MM.1S (cell line): ENCODE data around the gene COMTD1.

Experiments used
- DNase-seq: peaks from one replicate; pipeline ENCODE4 v3.0.0-alpha.2; 2015
- H2AFZ ChIP-seq: fragments of 300-600 bp; sonication (generic); 2 replicates; pipeline ENCODE4 v1.6.0; 2016; ENCODE audit warnings: antibody characterized with exemption, low read length
- H3F3A ChIP-seq: fragments of 300-600 bp; sonication (generic); 2 replicates; pipeline ENCODE4 v1.6.1; 2016; ENCODE audit warnings: mild to moderate bottlenecking, antibody characterized with exemption, low read length, moderate library complexity, mixed read lengths; ENCODE audit not compliant: insufficient read depth
- H3K27ac ChIP-seq: fragments of 300-600 bp; sonication (generic); 2 replicates; pipeline ENCODE4 v1.5.1; 2016; ENCODE audit warnings: mild to moderate bottlenecking, low read length
- H3K27me3 ChIP-seq: fragments of 300-600 bp; sonication (generic); replicated peaks from 2 replicates; pipeline ENCODE4 v1.6.0; 2016; ENCODE audit warnings: low read length; ENCODE audit not compliant: insufficient read depth
- H3K36me3 ChIP-seq: fragments of 300-600 bp; sonication (generic); replicated peaks from 2 replicates; pipeline ENCODE4 v1.6.1; 2016; ENCODE audit warnings: mild to moderate bottlenecking, low read length, mixed read lengths; ENCODE audit not compliant: insufficient read depth
- H3K4me1 ChIP-seq: fragments of 300-600 bp; sonication (generic); 2 replicates; pipeline ENCODE4 v1.6.1; 2016; ENCODE audit warnings: low read length, mixed read lengths
- H3K4me2 ChIP-seq: fragments of 300-600 bp; sonication (generic); 2 replicates; pipeline ENCODE4 v1.6.0; 2016; ENCODE audit warnings: low read depth, low read length
- H3K4me3 ChIP-seq: fragments of 300-600 bp; sonication (generic); 2 replicates; pipeline ENCODE4 v1.5.1; 2016; ENCODE audit warnings: low read length, mixed read lengths
- H3K79me2 ChIP-seq: fragments of 300-600 bp; sonication (generic); 2 replicates; pipeline ENCODE4 v1.6.1; 2016; ENCODE audit warnings: mixed run types, low read length, mixed read lengths
- H3K9ac ChIP-seq: fragments of 300-600 bp; sonication (generic); 2 replicates; pipeline ENCODE4 v1.6.1; 2016; ENCODE audit warnings: low read length, mixed read lengths
- H3K9me2 ChIP-seq: fragments of 300-600 bp; sonication (generic); replicated peaks from 2 replicates; pipeline ENCODE4 v1.6.1; 2016; ENCODE audit warnings: mild to moderate bottlenecking, low read length, mixed read lengths; ENCODE audit not compliant: insufficient read depth
- H3K9me3 ChIP-seq: fragments of 300-600 bp; sonication (generic); replicated peaks from 2 replicates; pipeline ENCODE4 v1.6.1; 2016; ENCODE audit warnings: mild to moderate bottlenecking, low read length, mixed read lengths; ENCODE audit not compliant: insufficient read depth
- H4K20me1 ChIP-seq: fragments of 300-600 bp; sonication (generic); 2 replicates; pipeline ENCODE4 v1.6.1; 2016; ENCODE audit warnings: mild to moderate bottlenecking, low read length, moderate library complexity, mixed read lengths; ENCODE audit not compliant: insufficient read depth
- EZH2 ChIP-seq: fragments of 300-600 bp; sonication (generic); optimal IDR thresholded peaks from 2 replicates; pipeline ENCODE3; 2017; ENCODE audit warnings: low read depth, mild to moderate bottlenecking, antibody characterized with exemption, low read length, mixed read lengths
- EZH2phosphoT487 ChIP-seq: fragments of 300-600 bp; sonication (generic); IDR thresholded peaks from 2 replicates; pipeline ENCODE4 v1.6.1; 2018; ENCODE audit warnings: antibody characterized with exemption, low read length
- TF ChIP-seq, protein P1 (sequence below): fragments of 300-600 bp; sonication (generic); IDR thresholded peaks from 2 replicates; pipeline ENCODE4 v1.5.1; 2016; ENCODE audit warnings: antibody characterized with exemption, low read length, mixed read lengths

The COMTD1 gene

DNA sequence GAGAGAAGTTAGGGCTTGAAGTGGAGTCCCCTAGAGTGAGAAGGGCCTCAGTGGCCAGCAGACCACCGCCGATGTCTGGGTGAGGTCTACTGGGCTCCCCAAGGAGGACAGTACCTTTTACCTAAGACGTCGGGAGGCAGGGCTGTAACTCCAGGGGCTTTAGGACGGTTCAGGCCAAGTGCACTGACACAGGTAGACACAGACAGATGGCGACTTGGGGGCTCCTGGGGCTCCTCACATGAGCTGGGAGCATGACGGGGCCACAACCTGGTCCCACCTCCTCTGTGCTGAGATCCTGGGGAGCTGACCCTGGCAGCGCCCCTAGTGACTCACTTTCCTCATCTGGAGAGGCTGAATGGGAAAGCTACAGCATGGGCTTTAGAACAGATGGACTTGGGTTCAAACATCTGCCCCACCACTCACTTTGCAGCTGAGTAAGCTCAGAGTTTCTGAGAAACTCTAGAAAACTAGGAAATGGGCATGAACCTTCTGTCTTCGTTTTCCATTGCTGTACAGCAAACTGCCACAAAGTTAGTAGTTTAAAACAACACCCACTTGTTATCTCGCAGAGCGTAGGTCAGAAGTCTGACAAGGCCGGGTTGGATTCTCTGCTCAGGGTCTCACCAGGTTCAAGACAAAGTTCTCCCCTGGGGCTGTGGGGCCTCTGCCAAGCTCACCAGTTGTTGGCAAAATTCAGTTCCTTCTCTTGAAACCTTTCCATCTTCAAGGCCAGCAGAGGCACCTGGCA is 4.7 kb upstream of the COMTD1 start:
- Histone ChIP-seq H3K9me2 (no peaks in the 10 kb centered on the region), H3F3A (no peaks in the 10 kb centered on the region; the same call in 1 of the 2 replicates), H3K9ac (no peak overlapping the region), H3K4me1 (peaks cover 5% of the 10 kb centered on the region; the same call in 1 of the 2 replicates), H3K27ac (no peak overlapping the region), H3K4me2 (no peak overlapping the region), H3K36me3 (no peaks in the 10 kb centered on the region), H2AFZ (no peak overlapping the region), H3K79me2 (no peaks in the 10 kb centered on the region; the same call in 1 of the 2 replicates), H3K27me3 (no peaks in the 10 kb centered on the region), H3K9me3 (no peaks in the 10 kb centered on the region), H3K4me3 (no peak overlapping the region), H4K20me1 (no peaks in the 10 kb centered on the region)
- DNase-seq = no peak
- TF ChIP-seq, protein P1, sequence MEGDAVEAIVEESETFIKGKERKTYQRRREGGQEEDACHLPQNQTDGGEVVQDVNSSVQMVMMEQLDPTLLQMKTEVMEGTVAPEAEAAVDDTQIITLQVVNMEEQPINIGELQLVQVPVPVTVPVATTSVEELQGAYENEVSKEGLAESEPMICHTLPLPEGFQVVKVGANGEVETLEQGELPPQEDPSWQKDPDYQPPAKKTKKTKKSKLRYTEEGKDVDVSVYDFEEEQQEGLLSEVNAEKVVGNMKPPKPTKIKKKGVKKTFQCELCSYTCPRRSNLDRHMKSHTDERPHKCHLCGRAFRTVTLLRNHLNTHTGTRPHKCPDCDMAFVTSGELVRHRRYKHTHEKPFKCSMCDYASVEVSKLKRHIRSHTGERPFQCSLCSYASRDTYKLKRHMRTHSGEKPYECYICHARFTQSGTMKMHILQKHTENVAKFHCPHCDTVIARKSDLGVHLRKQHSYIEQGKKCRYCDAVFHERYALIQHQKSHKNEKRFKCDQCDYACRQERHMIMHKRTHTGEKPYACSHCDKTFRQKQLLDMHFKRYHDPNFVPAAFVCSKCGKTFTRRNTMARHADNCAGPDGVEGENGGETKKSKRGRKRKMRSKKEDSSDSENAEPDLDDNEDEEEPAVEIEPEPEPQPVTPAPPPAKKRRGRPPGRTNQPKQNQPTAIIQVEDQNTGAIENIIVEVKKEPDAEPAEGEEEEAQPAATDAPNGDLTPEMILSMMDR = no peak
- no peak for TF ChIP-seq EZH2phosphoT487
- TF ChIP-seq EZH2 = no peak

DNA sequence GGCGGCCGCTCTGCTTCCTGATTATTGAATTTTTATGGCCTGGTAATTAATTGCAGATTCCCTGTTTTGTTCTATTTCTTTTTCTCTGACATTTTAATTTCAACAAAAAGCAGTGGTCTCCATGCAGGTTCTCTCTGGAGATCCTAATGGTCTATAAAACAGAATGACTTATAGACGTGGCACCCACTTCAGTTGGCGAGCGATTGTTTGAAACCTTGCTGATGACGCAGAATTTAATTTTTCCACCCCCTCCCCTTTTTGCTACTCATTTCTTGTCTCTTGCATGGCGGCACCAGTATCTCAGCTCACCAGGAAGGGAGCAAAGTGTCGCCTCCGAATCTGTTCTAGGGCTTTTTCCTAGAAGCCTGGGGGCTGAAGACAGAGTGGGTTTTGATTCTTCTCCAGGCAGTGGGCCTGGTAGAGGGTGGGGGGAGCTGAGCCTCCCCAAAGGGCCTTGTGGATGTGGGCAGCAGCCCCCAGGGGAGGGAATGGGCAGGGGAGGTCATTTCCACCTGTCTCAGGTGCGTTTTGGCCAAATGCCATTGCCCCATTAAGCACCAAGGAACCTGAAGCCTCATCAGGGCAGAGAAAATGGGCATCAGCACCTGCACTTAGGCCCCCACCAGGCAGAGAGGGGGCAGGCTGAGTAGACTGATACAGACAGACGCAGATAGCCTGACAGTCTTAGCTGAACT is 3.5 kb upstream of the COMTD1 start:
- no peaks in the 10 kb centered on the region for H3K9me3 ChIP-seq
- TF ChIP-seq EZH2phosphoT487 (no peak), EZH2 (no peak)
- no peaks in the 10 kb centered on the region for H3K36me3 ChIP-seq
- peaks cover 5% of the 10 kb centered on the region; the same call in 1 of the 2 replicates for H3K4me1 ChIP-seq
- H3K4me2 ChIP-seq = no peak overlapping the region
- no peak overlapping the region for H3K27ac ChIP-seq
- peaks cover 12% of the 10 kb centered on the region for H3F3A ChIP-seq
- H4K20me1 ChIP-seq = no peaks in the 10 kb centered on the region
- no peaks in the 10 kb centered on the region for H3K9me2 ChIP-seq
- DNase-seq = no peak
- peaks cover 9% of the 10 kb centered on the region for H3K79me2 ChIP-seq
- H3K27me3 ChIP-seq = no peaks in the 10 kb centered on the region
- H3K4me3 ChIP-seq = no peak overlapping the region
- H3K9ac ChIP-seq = no peak overlapping the region
- no peak overlapping the region for H2AFZ ChIP-seq

DNA sequence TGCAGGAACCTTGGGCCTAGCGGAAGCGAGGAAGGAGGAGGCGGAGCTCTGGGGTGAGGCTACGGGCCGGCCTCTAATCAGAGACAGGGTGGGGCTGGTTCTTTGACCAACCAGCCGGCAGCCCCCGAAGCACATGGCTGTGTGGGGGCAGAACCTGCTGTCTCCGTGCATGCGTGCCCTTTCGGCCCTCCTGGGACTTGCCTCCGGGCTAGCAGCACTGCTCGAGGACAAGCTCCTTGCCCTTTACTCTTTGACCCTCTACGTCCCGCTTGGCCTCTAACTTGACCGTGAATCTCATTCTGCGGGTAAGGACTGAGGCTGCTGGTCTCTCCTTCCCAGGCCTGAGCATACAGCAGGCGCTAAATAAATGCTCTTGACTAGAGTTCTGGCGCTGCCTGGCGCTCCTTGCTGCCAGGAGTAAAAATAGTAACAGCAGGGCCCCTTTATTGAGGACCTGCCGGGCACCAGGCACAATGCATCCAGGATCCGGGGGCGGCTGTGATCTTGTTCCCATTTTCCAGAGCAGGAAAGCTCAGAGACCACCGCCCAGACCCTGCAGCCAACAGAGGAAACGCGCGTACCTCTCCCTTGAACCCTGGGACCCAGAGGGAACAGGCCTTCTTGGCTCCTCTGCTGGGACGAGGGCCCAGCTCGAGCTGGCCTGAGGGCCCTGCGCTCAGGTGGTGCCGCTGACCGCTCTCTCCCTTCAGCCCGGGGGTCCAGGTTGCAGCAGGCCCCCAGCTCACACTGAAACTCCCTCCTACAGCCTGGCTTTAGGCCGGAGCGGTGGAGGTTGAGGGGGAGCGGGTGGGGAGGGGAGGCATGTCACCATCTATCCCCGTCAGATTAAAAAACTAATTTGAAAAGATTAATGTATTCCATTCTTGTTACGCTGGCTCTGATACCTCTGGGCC is 2.7 kb upstream of the COMTD1 start:
- TF ChIP-seq EZH2phosphoT487 = no peak
- no peak for TF ChIP-seq EZH2
- TF ChIP-seq, protein P1 = no peak
- Histone ChIP-seq H3K4me2 (no peak overlapping the region), H3F3A (peaks cover 16% of the 10 kb centered on the region), H3K9ac (no peak overlapping the region), H3K4me3 (no peak overlapping the region), H4K20me1 (no peaks in the 10 kb centered on the region), H3K27ac (no peak overlapping the region), H3K27me3 (no peaks in the 10 kb centered on the region), H3K79me2 (peaks cover 14% of the 10 kb centered on the region), H3K9me2 (no peaks in the 10 kb centered on the region), H3K9me3 (no peaks in the 10 kb centered on the region), H2AFZ (no peak overlapping the region), H3K36me3 (no peaks in the 10 kb centered on the region), H3K4me1 (peaks cover 9% of the 10 kb centered on the region)
- no peak for DNase-seq
